Measurements from ENCODE around the gene KCNK16.

Gene KCNK16

DNA sequence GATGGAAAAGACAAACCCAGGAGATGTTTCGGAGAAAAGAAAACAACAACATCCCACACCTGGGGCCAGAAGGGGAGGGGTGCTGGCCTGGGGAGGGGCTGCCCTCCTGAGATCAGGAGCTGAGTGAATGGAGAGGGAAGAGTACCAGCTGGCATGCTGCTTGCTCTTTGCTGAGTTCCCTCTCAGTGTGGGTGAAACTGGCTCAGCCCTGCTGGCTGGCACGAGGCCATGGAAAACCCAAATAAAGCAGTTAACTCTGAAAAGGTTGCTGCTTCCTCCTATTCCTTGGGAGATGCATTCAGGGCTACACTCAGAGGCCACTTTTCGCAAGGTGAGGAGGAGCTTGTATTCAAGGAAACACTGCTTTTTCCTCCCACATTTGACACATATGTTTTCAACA, 8.0 kb upstream of the KCNK16 start:
- ATAC-seq, result no peak
- TF ChIP-seq PPARA (CRISPR knock-in tag; IDR thresholded peaks at IDR 0.05; ENCODE audit: borderline replicate concordance) (no peak), OSR1 (CRISPR knock-in tag; IDR thresholded peaks at IDR 0.05) (no peak), ARNTL (CRISPR knock-in tag; IDR thresholded peaks at IDR 0.05; ENCODE audit: borderline replicate concordance, low read depth) (no peak), TOX (CRISPR knock-in tag; IDR thresholded peaks at IDR 0.05; ENCODE audit: borderline replicate concordance) (no peak), CSDC2 (CRISPR knock-in tag; IDR thresholded peaks at IDR 0.05) (no peak), TCF4 (CRISPR knock-in tag; IDR thresholded peaks at IDR 0.05; ENCODE audit: borderline replicate concordance) (no peak), ESRRG (CRISPR knock-in tag; IDR thresholded peaks at IDR 0.05) (no peak), RARB (CRISPR knock-in tag; IDR thresholded peaks at IDR 0.05) (no peak), GLIS3 (CRISPR knock-in tag; IDR thresholded peaks at IDR 0.05) (no peak), ZNF565 (CRISPR knock-in tag; conservative IDR thresholded peaks at IDR 0.05; ENCODE audit: low read depth) (no peak), ISL1 (CRISPR knock-in tag; IDR thresholded peaks at IDR 0.05) (no peak), BACH2 (CRISPR knock-in tag; IDR thresholded peaks at IDR 0.05; ENCODE audit: borderline replicate concordance) (no peak), ZNF70 (CRISPR knock-in tag; IDR thresholded peaks at IDR 0.05) (no peak), ZFP30 (CRISPR knock-in tag; IDR thresholded peaks at IDR 0.05) (no peak), ZC3H10 (CRISPR knock-in tag; IDR thresholded peaks at IDR 0.05) (no peak), ZFP3 (CRISPR knock-in tag; IDR thresholded peaks at IDR 0.05) (no peak), ZNF8 (CRISPR knock-in tag; IDR thresholded peaks at IDR 0.05) (no peak)
- TF ChIP-seq, protein P1, sequence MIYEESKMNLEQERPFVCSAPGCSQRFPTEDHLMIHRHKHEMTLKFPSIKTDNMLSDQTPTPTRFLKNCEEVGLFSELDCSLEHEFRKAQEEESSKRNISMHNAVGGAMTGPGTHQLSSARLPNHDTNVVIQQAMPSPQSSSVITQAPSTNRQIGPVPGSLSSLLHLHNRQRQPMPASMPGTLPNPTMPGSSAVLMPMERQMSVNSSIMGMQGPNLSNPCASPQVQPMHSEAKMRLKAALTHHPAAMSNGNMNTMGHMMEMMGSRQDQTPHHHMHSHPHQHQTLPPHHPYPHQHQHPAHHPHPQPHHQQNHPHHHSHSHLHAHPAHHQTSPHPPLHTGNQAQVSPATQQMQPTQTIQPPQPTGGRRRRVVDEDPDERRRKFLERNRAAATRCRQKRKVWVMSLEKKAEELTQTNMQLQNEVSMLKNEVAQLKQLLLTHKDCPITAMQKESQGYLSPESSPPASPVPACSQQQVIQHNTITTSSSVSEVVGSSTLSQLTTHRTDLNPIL (CRISPR knock-in tag; IDR thresholded peaks at IDR 0.05; ENCODE audit: low read depth), result no peak
- TF ChIP-seq, protein P2, sequence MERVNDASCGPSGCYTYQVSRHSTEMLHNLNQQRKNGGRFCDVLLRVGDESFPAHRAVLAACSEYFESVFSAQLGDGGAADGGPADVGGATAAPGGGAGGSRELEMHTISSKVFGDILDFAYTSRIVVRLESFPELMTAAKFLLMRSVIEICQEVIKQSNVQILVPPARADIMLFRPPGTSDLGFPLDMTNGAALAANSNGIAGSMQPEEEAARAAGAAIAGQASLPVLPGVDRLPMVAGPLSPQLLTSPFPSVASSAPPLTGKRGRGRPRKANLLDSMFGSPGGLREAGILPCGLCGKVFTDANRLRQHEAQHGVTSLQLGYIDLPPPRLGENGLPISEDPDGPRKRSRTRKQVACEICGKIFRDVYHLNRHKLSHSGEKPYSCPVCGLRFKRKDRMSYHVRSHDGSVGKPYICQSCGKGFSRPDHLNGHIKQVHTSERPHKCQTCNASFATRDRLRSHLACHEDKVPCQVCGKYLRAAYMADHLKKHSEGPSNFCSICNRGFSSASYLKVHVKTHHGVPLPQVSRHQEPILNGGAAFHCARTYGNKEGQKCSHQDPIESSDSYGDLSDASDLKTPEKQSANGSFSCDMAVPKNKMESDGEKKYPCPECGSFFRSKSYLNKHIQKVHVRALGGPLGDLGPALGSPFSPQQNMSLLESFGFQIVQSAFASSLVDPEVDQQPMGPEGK (CRISPR knock-in tag; IDR thresholded peaks at IDR 0.05; ENCODE audit: borderline replicate concordance), result no peak
- TF ChIP-seq, protein P3, sequence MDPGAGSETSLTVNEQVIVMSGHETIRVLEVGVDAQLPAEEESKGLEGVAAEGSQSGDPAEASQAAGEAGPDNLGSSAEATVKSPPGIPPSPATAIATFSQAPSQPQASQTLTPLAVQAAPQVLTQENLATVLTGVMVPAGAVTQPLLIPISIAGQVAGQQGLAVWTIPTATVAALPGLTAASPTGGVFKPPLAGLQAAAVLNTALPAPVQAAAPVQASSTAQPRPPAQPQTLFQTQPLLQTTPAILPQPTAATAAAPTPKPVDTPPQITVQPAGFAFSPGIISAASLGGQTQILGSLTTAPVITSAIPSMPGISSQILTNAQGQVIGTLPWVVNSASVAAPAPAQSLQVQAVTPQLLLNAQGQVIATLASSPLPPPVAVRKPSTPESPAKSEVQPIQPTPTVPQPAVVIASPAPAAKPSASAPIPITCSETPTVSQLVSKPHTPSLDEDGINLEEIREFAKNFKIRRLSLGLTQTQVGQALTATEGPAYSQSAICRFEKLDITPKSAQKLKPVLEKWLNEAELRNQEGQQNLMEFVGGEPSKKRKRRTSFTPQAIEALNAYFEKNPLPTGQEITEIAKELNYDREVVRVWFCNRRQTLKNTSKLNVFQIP (CRISPR knock-in tag; IDR thresholded peaks at IDR 0.05; ENCODE audit: borderline replicate concordance, low read depth), result no peak

DNA sequence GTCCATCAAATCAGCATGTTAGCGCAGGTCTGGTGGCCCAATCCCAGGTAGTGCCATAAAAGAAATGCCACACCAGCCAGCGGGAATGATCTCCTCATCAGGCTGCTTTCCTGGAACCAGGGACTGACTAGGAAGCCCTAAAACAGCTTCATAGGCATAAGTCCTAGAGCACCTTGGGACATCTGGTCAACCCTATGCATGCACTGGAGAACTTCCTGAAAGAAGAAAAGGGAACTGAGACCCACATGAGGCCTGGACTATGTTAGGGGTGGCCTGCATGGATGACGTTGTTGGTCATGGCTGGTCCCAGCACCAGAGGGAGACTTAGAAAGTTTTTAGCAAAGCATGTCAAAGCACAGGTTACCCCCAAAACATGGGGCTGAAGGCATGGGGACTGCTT, 7.6 kb upstream of the KCNK16 start:
- no peak for ATAC-seq
- TF ChIP-seq TCF4 (CRISPR knock-in tag; IDR thresholded peaks at IDR 0.05; ENCODE audit: borderline replicate concordance) (no peak), SNAI2 (CRISPR knock-in tag; IDR thresholded peaks at IDR 0.05) (no peak), ZFP30 (CRISPR knock-in tag; IDR thresholded peaks at IDR 0.05) (no peak), PPARA (CRISPR knock-in tag; IDR thresholded peaks at IDR 0.05; ENCODE audit: borderline replicate concordance) (no peak), BACH2 (CRISPR knock-in tag; IDR thresholded peaks at IDR 0.05; ENCODE audit: borderline replicate concordance) (no peak), ZNF565 (CRISPR knock-in tag; conservative IDR thresholded peaks at IDR 0.05; ENCODE audit: low read depth) (no peak), ARNTL (CRISPR knock-in tag; IDR thresholded peaks at IDR 0.05; ENCODE audit: borderline replicate concordance, low read depth) (no peak), CSDC2 (CRISPR knock-in tag; IDR thresholded peaks at IDR 0.05) (no peak), ISL1 (CRISPR knock-in tag; IDR thresholded peaks at IDR 0.05) (no peak), ZNF70 (CRISPR knock-in tag; IDR thresholded peaks at IDR 0.05) (no peak)
- TF ChIP-seq, protein P4, sequence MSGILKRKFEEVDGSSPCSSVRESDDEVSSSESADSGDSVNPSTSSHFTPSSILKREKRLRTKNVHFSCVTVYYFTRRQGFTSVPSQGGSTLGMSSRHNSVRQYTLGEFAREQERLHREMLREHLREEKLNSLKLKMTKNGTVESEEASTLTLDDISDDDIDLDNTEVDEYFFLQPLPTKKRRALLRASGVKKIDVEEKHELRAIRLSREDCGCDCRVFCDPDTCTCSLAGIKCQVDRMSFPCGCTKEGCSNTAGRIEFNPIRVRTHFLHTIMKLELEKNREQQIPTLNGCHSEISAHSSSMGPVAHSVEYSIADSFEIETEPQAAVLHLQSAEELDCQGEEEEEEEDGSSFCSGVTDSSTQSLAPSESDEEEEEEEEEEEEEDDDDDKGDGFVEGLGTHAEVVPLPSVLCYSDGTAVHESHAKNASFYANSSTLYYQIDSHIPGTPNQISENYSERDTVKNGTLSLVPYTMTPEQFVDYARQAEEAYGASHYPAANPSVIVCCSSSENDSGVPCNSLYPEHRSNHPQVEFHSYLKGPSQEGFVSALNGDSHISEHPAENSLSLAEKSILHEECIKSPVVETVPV (CRISPR knock-in tag; IDR thresholded peaks at IDR 0.05), result no peak
- TF ChIP-seq, protein P3 (CRISPR knock-in tag; IDR thresholded peaks at IDR 0.05; ENCODE audit: borderline replicate concordance, low read depth), result no peak
- TF ChIP-seq, protein P1 (CRISPR knock-in tag; IDR thresholded peaks at IDR 0.05; ENCODE audit: low read depth), result no peak

All from SK-N-SH treated with all-trans-retinoic acid at 6 μM for 48 hours (cell line).